Fibroblast of skin of back (primary cell): Measurements from ENCODE around the gene WWC1.
"Not testable (repeated sequence)": the region's sequence is repeated elsewhere in the genome, so short reads cannot be mapped to it uniquely, and the experiment has no call there.

ENCODE experiments used
- DNase-seq: peaks from one replicate; pipeline ENCODE4 v3.0.0-alpha.2; 2013

WWC1 gene

DNA sequence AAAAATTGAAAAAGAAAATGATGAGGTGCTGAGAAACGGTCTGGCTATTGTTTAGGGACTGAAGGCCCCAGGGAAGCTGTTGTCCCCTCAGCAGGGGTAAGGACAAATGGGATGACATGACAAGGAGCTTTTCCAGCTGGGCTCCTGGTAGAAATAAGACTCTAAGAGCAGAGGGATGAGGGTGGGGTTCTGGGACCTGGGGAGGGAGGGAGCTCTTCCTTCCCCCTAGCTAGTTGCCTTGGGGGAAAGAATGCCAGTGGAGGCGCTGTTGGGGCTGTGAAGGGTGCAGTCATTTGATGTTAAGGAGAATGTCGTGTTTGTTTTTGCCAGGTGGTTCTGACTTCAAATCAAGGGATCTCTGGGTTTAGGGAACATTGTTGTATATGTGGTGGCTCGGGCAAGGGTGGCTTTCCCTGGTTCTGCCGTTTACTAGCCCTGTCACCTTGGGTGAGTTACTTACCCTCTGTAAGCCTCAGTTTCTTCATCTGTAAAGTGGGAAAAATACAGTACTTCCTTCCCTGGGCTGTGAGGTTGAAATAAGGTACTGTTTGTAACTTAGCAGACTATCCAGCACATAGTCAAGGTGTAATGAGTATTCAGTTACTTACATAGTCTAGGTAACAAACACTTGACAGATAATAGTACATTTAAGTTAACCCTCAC lies 47.8 kb downstream of the WWC1 start:
- DNase-seq: no peak

GRCh38 chr5:168339772-168340140 lies 48.3 kb downstream of the WWC1 start:
- DNase-seq: not testable (repeated sequence)

DNA sequence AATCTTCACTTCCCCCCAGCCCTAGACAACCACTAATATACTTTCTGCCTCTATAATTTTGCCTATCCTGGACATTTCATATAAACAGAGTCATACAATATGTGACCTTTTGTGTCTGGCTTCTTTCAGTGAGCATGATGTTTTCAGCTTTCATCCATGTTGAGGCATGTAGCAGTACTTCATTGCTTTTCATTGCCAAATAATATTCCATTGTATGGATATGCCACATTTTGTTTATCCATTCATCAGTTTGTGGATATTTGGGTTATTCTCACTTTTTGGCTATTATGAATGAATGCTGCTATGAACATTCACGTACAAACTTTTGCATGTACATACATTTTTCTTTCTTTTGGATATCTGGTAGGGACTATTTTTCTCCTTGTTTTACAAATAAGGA lies 49.0 kb downstream of the WWC1 start:
- no peak for DNase-seq

GRCh38 chr5:168341178-168341577 lies 49.7 kb downstream of the WWC1 start:
- no peak for DNase-seq

DNA sequence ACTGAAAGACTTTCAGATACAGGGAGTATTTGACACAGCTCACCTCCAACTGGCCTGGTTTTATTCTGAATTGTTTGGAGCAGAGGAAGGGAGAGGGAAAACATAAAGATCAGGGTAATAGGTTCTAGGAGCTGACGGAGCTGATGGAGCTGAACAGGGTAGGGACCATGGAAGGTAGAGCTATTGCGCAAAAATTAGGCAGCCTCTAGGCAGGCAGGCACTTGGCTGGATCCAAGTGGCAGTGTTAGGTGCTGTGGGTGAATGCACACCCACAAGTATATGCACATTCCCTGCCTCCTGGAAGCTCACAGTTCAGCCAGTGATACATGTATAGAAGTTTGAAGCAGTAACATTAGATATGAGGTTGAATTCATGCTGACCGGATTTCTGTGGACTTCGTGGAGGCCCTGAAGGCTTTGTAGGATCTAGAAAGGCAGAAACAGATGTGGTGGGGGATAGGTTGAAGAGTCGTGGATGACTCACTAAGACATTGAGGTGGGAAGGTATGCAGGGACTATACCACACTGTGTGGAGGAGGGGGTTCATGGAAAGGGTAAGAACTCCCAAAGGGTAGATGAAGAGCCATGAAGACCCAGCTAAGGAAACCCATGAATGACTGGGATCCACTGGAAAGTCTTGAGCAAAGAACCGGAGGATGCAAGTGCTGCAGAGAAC lies 50.8 kb downstream of the WWC1 start:
- peak; percentile 50 for DNase-seq

- no peak for DNase-seq
Measured at GRCh38 chr5:168342985-168343384, 51.5 kb downstream of the WWC1 start.

DNA sequence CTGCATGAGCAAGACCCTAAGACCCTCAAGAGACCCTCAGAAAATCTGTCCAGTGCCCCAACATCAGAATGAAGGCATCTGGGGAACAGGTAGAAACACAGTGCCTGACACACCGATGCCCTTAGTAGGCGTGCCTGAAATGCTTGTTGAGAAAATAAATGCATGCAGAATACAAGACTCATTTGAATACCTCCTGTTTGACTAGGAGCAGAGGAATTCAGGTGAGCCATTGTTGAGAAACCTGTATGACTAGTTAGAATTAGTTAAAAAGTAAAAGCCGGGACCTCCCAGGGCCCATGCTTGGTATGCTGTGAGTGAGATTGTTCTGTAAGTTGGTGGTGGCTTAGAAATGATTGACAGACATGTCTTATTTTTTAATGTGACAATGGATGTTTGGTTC lies 55.0 kb downstream of the WWC1 start:
- no peak for DNase-seq

DNA sequence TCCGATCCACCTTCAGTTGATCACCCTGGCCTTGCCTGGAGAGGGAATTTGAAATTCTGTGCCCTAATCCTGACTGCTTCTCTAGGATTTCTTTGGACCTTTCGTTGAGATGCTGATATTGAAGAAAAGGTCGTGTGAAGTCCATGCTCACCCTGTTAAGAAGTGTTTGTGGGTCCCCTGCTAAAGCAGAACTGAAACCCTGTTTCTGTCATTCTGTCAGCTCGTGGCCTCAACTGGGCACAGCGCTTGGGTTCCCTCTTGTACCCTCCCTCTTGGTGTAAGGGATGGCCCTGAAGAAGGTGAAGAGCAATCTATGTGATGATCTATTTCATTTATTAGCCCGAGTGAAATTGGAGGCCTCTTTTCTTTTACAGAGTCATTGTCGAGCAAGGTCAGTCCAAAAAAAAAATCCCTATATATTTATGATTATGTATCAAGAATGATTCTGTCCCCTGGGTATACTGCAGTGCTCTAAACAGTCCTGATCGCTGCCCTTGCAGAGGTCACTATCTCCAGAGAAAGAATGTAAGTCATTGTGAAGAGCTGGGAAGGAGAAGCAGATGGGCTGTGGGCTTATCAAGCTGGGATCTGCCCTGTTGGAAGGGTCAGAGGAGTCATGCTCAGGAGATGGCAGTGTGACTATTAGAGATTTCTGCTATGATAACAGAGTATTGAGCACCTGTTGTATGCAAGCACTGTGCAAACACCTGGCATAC lies 56.1 kb downstream of the WWC1 start:
- DNase-seq: no peak

DNA sequence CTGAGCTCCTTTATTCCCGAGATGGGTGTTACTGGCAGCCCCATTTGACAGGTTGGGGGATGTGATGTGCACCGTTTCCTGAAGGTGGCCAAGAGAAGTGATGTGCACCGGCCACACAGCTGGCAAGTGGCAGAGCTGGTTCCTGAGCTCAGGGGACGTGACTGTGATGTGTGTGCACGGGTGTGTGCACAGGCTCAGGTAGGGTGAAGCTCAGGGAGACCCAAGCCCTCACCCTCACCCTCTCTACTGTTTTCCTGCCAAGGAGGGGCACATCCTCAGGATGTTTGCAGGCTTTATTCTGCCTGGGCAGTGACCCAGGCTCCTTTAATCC lies 56.6 kb downstream of the WWC1 start:
- no peak for DNase-seq

DNA sequence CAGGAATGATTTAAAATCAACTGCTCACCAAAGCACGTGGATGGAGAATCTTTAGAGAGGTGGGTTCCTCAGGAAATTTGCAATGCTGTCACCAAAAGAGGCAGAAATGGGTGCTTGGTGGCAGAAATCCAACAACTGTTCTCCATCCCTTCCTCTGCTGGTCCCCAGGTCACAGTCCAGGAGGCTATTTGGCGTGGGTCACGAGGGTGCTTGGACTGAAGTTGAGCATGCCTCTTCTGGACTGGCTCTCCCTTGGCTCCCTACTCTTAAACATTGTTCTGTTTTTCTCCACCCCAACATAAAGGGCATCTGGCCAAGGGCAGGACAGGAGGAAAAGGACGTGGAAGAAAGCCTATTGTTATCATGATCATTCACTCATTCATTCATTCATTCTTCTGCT lies 58.9 kb downstream of the WWC1 start:
- no peak for DNase-seq

- DNase-seq: no peak
Measured at GRCh38 chr5:168353216-168353957, 61.9 kb downstream of the WWC1 start.

DNA sequence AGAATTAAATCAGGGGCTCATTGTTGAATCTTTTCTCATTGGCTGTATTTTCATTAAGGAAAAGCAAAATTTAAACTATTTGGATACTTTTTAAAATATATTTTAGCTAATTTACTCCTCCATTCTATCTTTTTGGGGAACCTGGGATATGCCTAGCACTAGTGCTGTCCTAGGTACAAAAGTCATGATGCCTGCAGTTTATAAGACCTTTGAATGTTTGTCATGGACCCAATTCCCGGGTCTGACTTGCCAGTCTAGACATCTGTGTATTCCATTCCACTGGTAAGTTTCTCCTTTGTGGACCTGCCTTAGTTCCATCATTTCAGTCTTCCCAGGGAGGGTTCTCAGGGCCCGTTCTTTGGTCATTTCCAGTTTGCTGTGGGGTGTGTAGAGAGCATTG lies 63.0 kb downstream of the WWC1 start:
- DNase-seq: no peak

DNA sequence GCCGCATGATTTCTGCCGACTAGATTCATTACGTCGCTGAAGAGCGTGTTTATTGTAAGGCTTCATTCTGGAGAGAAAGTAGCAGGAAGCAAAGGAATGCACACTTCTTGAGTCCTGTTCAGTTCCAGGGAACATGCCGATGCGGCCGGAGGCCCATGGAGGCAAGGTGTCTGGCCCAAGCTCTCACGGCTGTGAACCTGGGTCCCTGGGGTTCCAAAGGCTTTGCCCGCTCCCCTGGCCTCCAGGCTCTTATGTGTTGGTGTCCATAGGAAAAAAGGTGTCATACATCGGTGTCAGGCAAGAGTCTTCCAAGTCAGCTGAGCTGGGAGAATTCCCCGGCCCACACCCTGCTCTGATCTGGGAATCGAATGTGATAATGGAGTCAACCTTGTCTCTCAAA lies 64.7 kb downstream of the WWC1 start:
- DNase-seq: no peak

- DNase-seq: no peak
Measured at GRCh38 chr5:168356592-168356991, 65.1 kb downstream of the WWC1 start.

GRCh38 chr5:168357876-168358275 lies 66.4 kb downstream of the WWC1 start:
- peak; percentile 18 for DNase-seq

- DNase-seq: no peak
Measured at GRCh38 chr5:168359820-168360460, 68.5 kb downstream of the WWC1 start.

DNA sequence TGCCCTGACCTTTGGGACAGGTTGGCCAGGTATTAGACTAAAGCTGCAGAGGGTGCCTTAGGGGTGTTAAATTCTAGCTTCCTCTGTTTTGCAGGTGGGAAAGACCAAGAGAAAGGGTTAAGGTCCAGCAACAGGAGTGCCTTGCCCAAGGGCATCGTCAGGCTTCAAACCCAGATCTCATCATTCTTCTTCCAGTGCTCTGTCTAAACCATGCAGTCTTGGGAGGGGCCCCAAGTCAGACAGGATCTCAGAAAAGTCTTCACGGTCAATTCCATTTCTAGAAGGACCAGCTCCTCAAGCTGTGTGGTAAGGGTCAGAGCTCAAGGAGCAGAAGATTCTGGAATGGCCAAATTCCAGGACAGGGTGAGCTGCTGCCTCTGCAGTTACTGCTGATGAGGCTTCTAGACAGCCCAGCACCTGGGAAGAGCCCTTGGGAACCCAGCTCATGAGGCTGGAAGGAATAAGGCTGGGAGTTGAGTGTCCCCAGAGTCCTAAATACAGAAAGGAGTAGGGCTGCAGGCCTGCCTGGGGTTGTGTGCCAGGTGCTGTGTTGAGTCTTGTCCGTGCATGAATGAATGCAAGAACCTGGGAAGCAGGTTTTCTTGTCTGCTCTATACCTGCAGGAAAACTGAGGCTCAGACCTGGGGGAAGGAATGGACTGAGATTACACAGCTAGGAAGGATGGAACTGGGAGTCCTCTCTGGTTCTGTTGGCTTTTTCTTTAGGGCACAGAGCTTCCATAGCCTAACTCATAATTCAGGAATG lies 69.3 kb downstream of the WWC1 start:
- no peak for DNase-seq

GRCh38 chr5:168362097-168362885 lies 70.8 kb downstream of the WWC1 start:
- DNase-seq: no peak

DNA sequence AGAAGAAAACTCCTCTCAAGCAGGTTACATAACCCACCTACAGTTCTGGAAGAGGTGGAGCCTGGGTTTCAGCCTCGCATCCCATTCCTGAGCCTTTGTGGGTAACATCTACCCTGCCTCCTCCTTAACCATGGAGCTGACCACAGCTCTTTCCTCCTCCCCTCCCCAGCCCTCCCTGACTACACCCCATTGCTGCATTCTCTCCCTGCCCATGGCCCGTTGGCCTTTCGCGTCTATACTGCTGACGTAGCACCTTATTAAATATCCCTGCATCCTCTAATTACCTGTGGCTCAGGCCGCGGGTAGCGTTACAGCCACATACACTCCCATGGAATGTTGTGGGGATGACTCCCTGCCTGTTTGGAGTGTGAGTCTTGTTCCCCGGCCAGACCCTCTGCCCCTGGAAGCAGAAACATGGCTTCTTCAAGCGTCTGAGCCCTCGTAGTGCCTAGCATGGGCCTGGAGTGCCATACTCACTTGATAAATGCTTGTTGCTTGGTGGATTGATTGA lies 72.8 kb downstream of the WWC1 start:
- peak; percentile 85 for DNase-seq

- peak; percentile 57 for DNase-seq
Measured at GRCh38 chr5:168364750-168365550, 73.5 kb downstream of the WWC1 start.
